Right lung (tissue), 5 donors: ENCODE results near the gene SLC29A4. TPM values are rescaled to one million over a fixed set of nuclear protein-coding genes. Genes with fewer than 3 reads are reported as not detected.
"Not testable (repeated sequence)": the region's sequence is repeated elsewhere in the genome, so short reads cannot be mapped to it uniquely, and the experiment has no call there.

Source experiments
- DNase-seq, 2 donors: peaks; one replicate each; pipeline ENCODE4 v3.0.0-alpha.2; 2013
- polyA plus RNA-seq, 5 donors: library from polyadenylated mRNA; unstranded; fragments of 120-200 nt; gene quantifications; one replicate each; pipeline versions ENCODE4 v1.2.1 to v1.2.3, GENCODE V29; 2013; ENCODE audit warnings: inconsistent platforms in 1 of 5, low replicate concordance in 1 of 5; ENCODE audit not compliant: insufficient read length in 5 of 5, insufficient read depth in 1 of 5

The SLC29A4 gene
- polyA plus RNA-seq, 5 donors: 16.9 to 44.2 (median 22.1) TPM

GRCh38 chr7:5322621-5323410, 40.1 kb downstream of the SLC29A4 start:
- DNase-seq: no peak

DNA sequence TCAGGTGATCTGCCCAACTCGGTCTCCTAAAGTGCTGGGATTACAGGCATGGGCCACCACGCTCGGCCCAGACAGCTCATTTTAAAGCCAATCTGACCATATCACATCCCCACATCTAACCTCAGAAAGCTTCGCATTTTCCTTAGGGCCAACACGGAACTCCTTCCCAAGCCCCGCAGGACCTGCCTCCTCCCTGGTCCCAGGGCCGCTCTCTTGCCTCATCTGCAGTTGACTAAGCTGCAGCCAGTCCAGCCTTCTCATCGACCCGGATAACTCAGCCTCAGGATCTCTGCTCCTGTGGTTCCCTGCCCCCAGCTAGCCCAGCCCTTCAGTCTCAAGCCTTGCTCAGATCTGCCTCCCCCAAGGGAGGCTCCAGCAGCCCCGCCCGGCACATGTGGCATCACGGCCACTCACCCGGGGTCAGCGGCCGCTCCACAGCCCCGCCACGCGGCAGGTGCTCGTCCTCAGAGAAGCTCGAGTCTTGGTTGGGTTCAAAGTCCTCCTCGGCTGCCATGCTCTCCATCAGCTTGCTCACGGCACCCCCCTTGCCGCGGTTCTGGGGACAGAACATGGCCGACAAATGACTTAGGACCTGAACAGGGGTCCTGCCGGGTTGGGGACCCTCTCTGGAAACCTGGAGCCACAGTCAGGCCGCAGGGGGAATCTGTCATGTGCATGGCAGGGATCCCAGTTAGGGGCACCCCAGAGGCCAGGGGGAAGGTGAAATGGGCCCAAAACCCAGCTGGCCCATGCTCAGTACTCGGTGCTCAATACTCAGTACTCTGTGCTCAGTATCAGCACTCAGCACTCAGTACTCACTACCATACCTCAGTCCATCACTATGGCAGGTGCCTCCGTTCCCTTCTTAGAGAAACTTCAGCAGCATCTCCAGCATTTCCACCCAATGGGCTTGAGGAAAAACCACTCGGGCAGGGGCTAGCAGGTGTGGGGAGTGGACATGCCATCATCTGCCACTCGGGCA, 41.3 kb downstream of the SLC29A4 start:
- DNase-seq: not testable (repeated sequence)

DNA sequence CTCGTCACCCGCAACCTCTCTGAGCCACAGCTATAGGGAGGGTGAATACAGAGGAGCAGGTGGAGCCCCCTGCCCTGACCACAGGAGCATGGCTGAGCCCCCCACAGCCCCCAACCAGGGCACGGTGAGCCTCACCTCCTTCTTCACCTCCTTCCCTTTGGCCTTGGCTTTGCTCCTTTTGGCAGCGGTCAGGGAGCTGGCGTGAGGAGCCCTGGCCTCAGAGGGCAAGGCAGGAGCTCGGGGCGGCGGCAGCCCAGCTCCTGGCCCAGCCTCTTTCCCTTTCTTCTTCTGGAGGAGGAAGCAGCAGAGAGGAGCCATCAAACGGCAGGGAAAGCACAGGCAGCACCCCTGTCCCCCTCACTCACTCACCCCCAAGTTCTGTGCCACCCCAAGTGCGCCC, 42.2 kb downstream of the SLC29A4 start:
- DNase-seq: no peak

- DNase-seq: no peak
These were observed 47.5 kb downstream of the SLC29A4 start for GRCh38 chr7:5330288-5330687.

GRCh38 chr7:5332579-5332978, 49.8 kb downstream of the SLC29A4 start:
- no peak for DNase-seq

GRCh38 chr7:5333121-5334045, 50.6 kb downstream of the SLC29A4 start:
- no peak for DNase-seq

GRCh38 chr7:5334671-5335070, 51.9 kb downstream of the SLC29A4 start:
- DNase-seq: no peak

DNA sequence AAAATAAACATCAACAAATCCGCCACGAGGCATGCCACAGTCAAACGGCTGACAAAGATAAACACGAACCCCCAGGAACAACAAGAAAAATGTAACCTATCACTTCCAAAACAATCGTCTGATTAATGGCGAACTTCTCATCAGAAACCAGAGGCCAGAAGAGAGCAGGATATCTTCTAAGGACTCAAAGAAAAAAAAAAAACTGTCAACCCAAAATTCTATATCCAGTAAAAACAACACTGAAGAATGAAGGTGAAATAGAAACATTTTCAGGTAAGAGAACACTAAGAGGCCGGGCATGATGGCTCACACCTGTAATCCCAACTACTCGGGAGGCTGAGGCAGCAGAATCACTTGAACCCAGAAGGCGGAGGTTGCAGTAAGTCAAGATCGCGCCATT, 54.3 kb downstream of the SLC29A4 start:
- no peak for DNase-seq

DNA sequence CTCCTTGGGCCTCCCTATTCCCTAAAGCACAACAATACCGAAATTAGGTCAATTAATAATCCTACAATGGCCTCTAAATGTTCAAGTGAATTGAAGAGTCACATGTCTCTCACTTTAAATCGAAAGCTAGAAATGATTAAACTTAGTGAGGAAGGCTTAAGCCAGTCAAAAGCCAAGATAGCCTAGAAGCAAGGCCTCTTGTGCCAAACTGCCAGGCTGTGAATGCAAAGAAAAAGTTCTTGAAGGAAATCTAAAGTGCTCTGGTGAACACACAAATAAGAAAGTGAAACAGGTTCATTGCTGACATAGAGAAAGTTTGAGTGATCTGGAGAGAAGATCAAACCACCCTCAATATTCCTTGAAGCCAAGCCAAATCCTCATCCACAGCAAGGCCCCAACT, 57.2 kb downstream of the SLC29A4 start:
- DNase-seq: no peak

DNA sequence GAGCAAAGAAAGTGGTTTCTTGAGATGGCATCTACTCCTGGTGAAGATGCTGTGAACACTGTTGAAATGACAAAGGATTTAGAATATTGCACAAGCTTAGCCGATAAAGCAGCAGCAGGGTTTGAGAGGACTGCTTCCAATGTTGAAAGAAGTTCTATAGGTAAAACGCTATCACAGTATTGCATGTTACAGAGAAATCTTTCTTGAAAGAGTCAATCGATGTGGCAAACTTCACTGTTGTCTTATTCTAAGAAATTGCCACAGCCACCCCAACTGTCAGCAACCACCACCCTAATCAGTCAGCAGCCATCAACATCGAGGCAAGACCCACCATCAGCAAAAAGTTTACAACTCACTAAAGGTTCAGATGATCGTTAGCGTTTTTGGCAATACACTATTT, 59.9 kb downstream of the SLC29A4 start:
- no peak for DNase-seq

DNA sequence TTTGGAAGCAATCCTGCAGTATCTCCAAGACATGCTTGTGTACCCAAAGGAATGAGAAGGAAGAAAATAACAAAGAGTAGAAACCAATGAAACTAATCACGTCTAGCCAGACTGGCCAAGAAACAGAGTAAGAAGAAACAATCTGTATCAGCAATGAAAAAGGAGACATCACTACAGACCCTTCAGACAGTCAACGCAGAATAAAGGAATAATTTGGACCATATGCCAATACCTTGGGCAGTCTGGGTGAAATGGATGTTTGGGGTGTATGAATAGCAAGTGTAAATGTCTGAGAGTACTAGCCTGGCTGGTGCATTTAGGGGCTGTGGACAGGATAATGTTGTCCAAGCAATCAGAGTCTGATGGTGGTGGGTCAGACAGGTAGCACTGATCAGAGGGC, 61.1 kb downstream of the SLC29A4 start:
- no peak for DNase-seq

- no peak for DNase-seq
These were observed 61.6 kb downstream of the SLC29A4 start for GRCh38 chr7:5344342-5344741.

DNA sequence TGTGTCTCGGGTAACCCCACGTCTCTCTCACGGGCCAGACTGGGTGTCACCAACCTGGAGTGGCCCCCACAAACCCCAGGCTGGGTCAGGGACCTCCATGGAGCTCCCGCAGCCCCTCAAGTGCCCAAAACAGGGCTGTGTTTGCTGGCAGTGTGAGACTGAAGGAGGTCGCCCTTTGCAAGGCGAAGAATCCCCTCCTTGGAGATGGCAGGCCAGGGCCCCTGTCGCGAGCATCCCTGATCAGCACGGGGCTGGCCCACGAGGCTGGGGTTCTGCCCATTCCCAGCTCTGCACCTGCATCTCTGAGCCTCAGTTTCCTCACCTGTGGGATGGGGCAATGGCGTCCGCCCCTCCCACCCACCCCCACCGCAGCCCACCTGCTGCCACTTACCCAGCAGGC, 62.4 kb downstream of the SLC29A4 start:
- no peak for DNase-seq

GRCh38 chr7:5345671-5346070, 62.9 kb downstream of the SLC29A4 start:
- DNase-seq: no peak

DNA sequence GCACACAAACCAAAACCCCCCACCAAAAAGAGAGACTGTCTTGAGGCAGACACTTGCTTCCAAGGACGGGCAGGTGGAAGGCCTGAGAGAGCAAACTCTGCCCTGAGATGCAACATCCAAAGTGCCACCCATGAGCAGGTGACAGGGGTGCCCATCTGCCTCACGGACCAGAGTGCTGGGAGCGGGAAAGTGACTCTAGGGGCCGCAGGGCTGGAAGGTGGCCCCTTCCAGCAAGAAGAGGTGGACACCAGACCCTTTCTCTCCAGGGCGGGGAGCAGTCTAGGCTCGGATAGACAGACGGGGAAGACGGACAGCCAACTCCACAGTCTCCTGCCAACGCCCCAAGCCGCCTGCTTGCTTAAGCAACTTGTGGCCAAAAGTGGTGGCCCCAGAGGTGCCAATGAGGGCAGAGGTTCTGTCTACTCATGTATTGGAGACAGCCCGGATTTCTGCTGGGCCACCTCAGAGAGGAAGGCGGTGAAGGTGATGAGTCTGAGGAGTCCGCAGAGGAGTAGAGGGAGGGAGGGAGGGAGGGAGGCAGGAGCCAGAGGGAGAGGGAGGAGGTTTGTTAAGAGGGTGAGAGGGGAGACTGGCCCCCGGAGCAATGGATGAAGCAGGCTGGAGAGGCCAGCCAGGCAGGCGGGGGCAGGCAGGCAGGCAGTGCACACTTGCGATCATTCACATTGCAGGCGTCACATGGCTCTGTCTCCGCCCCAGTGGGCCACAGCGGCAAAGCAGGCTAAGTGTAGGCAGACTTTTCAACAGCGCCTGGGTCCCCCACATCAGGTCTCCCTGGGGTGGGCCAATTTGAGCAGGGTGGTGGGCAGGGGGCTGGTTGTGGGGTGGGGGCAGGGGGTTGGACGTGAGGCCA, 65.6 kb downstream of the SLC29A4 start:
- no peak for DNase-seq

DNA sequence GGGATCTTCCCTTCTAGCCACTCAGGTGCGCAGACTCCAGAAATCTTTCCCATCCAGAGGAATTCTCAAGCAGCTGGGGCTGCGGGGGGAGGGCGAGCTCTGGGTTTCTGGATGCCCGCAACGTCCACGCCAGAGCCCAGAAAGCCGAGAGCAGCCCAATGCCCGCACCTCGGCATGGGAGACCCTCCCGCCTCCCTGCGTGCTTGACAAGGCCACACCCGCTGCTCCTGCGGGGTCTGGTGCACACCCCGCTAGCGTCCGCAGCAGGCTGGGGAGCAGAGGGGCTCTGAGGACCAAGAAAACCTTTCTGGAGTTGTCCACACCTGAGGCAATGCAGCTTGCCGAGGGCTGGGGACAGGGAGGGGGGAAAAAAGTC, 66.2 kb downstream of the SLC29A4 start:
- no peak for DNase-seq

DNA sequence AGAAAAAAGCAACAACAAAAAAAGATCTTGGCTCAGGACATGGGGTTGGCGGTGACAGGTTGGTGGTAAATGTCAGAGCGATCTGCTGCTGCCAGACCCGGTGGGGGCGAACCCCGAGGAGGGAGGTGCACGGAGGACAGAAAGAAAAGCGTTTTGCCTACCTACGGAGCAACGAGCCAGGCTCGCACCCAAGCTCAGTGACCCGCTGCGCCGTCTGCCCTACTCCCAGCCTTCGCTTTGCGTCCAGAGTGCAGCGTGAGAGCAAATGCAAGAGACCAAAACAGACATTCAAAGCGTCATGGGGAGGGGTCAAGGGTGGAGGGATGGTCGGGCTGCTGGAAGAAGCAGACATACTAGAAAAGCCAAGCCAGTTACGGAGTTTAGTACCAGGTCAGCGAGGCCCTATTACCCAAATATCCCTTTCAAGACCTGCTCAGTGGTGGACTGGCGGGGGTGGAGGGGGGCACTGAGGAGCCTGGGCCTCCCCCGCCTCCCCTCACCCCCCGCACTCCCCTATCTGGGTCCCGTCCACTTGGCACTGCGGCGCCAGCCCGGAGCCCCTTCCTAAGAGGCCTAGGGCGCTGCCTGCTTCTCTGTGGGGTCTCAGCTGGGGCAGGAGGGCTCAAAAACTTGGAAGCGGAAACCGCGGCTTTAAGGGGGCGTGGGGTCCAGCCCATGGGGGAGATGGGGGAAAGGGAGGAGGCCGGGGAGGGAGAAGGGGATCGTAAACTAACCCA, 66.9 kb downstream of the SLC29A4 start:
- DNase-seq: no peak

DNA sequence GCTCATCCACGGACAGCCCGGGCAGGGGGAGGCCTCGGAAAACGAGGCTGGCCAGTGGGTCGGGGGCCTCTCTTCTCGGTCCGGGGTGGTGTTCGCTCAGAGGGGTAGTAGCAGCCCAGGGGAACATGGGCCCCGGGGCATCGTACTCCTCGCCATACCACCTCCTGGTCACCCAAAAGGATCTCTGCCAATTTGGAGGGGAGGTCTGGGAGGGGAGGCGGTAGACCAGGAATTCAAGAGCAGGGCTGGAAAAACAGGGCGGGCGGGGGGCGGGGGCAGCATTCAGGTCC, 67.4 kb downstream of the SLC29A4 start:
- DNase-seq: no peak

DNA sequence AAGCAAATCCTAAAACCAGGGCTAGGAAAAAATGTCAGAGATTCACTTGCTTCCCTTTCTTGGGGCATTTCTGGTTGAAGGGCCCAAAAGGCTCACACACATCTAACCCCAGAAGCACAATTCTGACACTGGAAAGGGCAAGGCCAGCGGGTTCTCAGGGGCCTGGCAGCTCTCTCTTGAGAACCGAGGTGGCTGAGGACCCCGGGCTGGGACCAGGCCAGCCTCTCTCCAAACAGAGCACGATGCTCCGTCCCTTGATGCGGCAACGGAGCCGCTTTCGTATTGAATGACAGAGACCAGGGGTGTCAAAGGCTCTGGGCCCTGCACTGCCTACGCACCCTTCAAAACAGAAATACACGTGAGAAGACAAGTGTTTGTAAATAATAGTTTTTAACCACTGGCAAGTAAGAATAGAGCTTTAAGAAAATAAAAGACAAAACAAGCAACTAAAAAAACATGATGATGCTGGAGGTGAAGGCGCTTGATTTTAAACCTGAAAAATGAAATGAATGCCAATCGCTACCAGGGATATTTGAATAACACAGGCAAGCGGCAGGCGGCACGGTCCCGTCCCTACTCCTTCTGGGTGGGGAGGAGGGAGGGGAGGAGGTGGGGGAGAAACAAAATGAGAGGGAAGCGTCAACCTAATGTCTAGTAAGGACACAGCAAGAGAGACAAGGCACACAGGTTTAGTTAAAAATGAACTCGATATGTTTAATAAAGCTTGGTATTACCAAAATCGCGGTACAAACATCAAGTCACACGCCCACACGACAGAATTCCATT, 68.0 kb downstream of the SLC29A4 start:
- no peak for DNase-seq
